ENCODE results near the gene HPS5.
A peak's percentile ranks its signal among the peaks of the same experiment; 100 is the strongest.

The HPS5 gene

GRCh38 chr11:18321969-18322711 lies at the start of gene HPS5, which contains the start of gene GTF2H1:
Gene HPS5 (minus strand): TSS chr11:18322140. CDS start chr11:18317858, 4,282 bp downstream.
Gene GTF2H1 (plus strand): TSS chr11:18322567. CDS start chr11:18333075, 10,508 bp downstream.
- peak within 1 kb of the TSS; percentile 94 for H3K4me3 ChIP-seq (ENCODE audit: low read depth, low read length)
- peak; percentile 99 for DNase-seq (ENCODE audit: low read depth)
- TF ChIP-seq, protein P1, sequence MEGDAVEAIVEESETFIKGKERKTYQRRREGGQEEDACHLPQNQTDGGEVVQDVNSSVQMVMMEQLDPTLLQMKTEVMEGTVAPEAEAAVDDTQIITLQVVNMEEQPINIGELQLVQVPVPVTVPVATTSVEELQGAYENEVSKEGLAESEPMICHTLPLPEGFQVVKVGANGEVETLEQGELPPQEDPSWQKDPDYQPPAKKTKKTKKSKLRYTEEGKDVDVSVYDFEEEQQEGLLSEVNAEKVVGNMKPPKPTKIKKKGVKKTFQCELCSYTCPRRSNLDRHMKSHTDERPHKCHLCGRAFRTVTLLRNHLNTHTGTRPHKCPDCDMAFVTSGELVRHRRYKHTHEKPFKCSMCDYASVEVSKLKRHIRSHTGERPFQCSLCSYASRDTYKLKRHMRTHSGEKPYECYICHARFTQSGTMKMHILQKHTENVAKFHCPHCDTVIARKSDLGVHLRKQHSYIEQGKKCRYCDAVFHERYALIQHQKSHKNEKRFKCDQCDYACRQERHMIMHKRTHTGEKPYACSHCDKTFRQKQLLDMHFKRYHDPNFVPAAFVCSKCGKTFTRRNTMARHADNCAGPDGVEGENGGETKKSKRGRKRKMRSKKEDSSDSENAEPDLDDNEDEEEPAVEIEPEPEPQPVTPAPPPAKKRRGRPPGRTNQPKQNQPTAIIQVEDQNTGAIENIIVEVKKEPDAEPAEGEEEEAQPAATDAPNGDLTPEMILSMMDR (conservative IDR thresholded peaks at IDR 0.05; ENCODE audit: low read depth, low read length): no peak

DNA sequence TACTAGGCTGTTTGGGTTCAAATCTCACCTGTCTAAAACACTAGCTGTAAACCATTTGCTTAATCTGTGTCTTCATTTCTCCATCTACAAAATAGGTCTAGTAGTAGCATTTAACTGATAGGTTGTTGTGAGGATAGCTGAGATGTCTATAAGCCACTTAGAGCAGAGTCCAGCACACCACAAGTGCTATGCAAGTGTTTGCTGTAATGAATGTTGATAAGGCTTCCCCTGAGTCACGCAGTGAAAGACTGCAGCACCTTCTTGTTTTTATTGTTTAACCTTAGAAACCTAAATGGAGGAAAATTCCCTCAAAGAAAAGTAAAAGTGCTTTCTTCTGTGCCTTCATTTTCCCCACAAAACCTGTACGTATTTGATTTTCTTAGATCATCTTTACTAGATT lies 49.3 kb upstream of the HPS5 start:
- H3K4me3 ChIP-seq (ENCODE audit: low read depth, low read length): no peak overlapping the region
- TF ChIP-seq, protein P1 (conservative IDR thresholded peaks at IDR 0.05; ENCODE audit: low read depth, low read length): no peak
- peak; percentile 50 for DNase-seq (ENCODE audit: low read depth)

DNA sequence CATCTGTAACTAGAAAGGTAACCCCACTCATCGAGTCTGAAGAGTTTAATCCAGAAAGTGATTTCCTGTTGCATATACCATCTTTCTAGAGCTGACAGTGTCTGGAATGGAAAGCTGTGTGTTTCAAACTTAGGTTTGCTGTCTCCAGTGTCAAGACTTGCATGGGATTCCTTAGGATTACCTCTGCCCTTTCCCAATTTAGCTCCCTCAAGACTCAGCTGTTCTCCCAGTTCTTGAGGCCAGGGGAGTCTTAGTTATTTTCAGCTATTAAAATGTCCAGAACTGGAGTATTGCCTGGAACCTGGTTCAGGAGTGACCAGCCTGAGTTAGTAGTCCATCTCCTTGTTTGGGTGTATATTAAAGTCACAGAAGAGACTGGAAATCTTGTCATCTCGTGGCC lies 47.5 kb upstream of the HPS5 start:
- no peak for DNase-seq (ENCODE audit: low read depth)
- H3K4me3 ChIP-seq (ENCODE audit: low read depth, low read length): no peak overlapping the region
- TF ChIP-seq, protein P1 (conservative IDR thresholded peaks at IDR 0.05; ENCODE audit: low read depth, low read length): no peak

DNA sequence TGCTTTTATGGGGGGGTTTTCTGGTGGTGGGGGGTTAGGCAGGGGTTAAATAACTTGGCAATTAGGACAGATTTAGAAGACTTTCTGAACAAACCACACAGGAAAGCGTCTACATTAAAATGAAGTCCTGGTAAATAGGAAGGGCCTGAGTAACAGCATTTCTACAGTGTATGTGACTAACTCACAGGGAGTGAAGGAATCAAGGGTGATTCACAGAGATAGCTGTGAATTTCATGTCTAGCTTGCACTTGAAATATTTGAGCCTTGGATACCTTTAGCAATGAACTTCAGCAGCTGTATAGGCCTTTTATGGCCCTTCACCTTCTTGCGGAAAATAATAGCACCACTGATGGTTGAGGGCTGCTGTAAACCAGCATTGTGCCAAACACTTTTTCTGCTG lies 46.3 kb upstream of the HPS5 start:
- H3K4me3 ChIP-seq (ENCODE audit: low read depth, low read length): no peak overlapping the region
- DNase-seq (ENCODE audit: low read depth): peak; percentile 56
- TF ChIP-seq, protein P1 (conservative IDR thresholded peaks at IDR 0.05; ENCODE audit: low read depth, low read length): no peak

- peak; percentile 36 for DNase-seq (ENCODE audit: low read depth)
- TF ChIP-seq, protein P1 (conservative IDR thresholded peaks at IDR 0.05; ENCODE audit: low read depth, low read length): no peak
- no peak overlapping the region for H3K4me3 ChIP-seq (ENCODE audit: low read depth, low read length)
Observed at GRCh38 chr11:18367431-18367830, 45.5 kb upstream of the HPS5 start.

DNA sequence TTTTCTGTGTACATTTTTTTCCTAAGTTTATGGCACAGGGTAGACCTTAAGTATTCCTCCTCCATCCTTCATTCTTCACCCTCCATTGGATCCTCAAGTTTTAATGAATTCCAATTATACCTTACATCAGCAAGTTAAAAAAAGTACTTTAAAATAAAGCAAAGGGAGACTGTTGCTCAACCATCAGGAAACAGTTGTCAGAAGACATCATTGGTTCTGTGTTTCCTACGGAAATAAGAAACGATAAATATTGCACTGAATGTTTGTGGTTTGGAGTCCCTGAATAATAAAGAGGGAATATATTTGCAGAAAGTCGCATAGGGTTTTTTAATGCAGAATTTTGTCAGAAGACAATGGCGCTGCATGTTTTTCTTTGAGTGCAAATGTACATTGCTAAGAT lies 44.3 kb upstream of the HPS5 start:
- TF ChIP-seq, protein P1 (conservative IDR thresholded peaks at IDR 0.05; ENCODE audit: low read depth, low read length): no peak
- H3K4me3 ChIP-seq (ENCODE audit: low read depth, low read length): no peak overlapping the region
- no peak for DNase-seq (ENCODE audit: low read depth)

DNA sequence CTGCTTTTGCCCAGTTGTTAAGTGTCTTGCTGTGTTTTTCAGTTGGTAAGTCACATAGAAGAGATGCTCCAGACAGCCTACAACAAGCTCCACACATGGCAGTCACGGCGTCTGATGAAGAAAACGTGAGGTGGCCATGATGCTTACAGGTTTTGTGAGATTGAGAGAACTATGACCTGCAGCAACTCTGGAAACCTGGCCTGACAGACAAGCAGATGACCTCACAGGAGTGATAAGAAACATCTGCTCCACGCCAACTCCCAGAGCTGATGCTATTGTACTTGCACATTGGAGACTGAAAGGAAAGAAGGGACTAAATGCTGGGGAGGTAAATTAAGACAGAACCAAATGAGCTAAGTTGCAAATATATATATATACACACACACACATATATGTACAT lies 43.8 kb upstream of the HPS5 start:
- DNase-seq (ENCODE audit: low read depth): no peak
- TF ChIP-seq, protein P1 (conservative IDR thresholded peaks at IDR 0.05; ENCODE audit: low read depth, low read length): no peak
- no peak overlapping the region for H3K4me3 ChIP-seq (ENCODE audit: low read depth, low read length)
